ENCODE data around the gene TAL1. TPM values are rescaled to one million over a fixed set of nuclear protein-coding genes. Genes with fewer than 3 reads are reported as not detected.

The TAL1 gene
- total and polyA plus RNA-seq, 2 donors (not counting 1 experiment from before 2014, with no cell fraction given) = 0.01 TPM; not detected in 1

DNA sequence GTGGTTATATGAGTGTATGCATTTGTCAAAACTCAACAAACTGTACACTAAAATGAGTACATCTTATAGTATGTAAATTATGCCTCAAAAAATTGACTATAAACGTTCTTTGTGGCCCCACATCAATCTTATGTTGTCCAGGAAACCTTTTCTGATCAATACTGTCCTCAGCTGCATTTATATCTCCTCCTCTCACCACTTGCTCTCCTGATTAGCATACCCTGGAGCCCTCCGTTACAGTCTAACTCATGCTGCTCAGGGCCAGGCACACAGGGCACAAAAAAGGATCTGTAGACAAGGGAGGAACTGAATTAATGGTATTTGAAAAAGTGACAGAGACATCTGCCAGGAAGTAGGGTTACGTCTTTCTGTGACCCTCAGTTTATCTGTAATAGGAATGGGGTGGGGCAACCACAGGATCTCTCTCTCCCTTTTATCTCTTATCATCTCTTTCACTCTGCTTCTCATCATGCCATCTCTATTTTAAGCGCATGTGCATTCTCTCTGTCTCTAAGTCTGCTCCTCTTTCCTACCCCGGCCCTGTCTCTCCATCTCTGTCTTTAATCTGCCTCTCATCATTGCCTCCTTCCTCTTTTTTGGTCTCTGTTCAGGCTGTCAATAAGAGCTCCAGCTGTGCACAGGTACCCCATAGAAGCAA lies 7.0 kb upstream of the TAL1 start:
- H3K4me2 ChIP-seq (ENCODE audit: extremely low read depth, insufficient read depth, low read length) = no peak overlapping the region
- no peaks in the 10 kb centered on the region for H3K79me2 ChIP-seq (ENCODE audit: control insufficient read depth, insufficient read depth, low read length)
- TF ChIP-seq CTCF (conservative IDR thresholded peaks at IDR 0.05 in 1 of 2, IDR thresholded peaks at IDR 0.05 in 1 of 2; ENCODE audit: low read depth in 1 of 2, low read length in 2 of 2) = no peak
- TF ChIP-seq EZH2 (IDR thresholded peaks at IDR 0.05; ENCODE audit: low read length, missing control alignments) = no peak
- H3K27ac ChIP-seq (ENCODE audit: insufficient read depth, low read length) = no peak overlapping the region
- H4K20me1 ChIP-seq (ENCODE audit: control insufficient read depth, extremely low read depth, insufficient read depth, low read length) = no peaks in the 10 kb centered on the region
- H3K4me3 ChIP-seq (replicated peaks in 1 of 4; ENCODE audit: control extremely low read depth in 1 of 4, insufficient read depth in 1 of 4, low read depth in 3 of 4, low read length in 4 of 4) = no peak overlapping the region
- DNase-seq (ENCODE audit: low read depth in 2 of 2) = no peak
- H3K4me1 ChIP-seq (ENCODE audit: control insufficient read depth, extremely low read depth, insufficient read depth, low read length) = no peaks in the 10 kb centered on the region
- H3K36me3 ChIP-seq (ENCODE audit: control insufficient read depth, insufficient read depth, low read length) = no peaks in the 10 kb centered on the region
- H2AFZ ChIP-seq (ENCODE audit: low read length) = no peak overlapping the region
- no peak overlapping the region for H3K9ac ChIP-seq (ENCODE audit: insufficient read depth, low read length)
- no peaks in the 10 kb centered on the region for H3K9me3 ChIP-seq (ENCODE audit: control insufficient read depth, insufficient read depth, low read depth, low read length)
- no peaks in the 10 kb centered on the region for H3K27me3 ChIP-seq (ENCODE audit: control insufficient read depth, insufficient read depth, low read length)

DNA sequence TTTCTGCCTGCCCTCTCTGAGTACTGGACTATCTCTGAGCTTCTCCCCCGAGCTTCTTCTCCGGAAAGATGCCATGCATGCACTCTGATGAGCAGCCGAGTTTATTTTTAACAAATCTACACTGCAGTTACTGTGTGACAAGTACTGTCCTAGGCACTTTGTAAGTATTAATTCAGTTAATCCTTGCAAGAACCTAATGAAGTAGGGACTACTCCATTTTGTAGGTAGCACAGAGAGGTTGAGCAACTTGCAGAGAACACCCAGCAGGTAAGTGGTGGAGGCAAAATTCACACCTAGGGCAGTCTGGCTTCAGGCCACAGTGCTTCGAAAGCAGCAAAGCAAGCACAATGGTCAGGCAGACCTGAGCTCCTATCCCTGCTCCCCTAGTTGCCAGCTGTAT lies 3.8 kb upstream of the TAL1 start:
- Histone ChIP-seq H3K27ac (ENCODE audit: insufficient read depth, low read length) (no peak overlapping the region), H3K4me1 (ENCODE audit: control insufficient read depth, extremely low read depth, insufficient read depth, low read length) (no peaks in the 10 kb centered on the region), H3K9me3 (ENCODE audit: control insufficient read depth, insufficient read depth, low read depth, low read length) (no peaks in the 10 kb centered on the region), H3K79me2 (ENCODE audit: control insufficient read depth, insufficient read depth, low read length) (no peaks in the 10 kb centered on the region), H3K4me2 (ENCODE audit: extremely low read depth, insufficient read depth, low read length) (no peak overlapping the region), H3K27me3 (ENCODE audit: control insufficient read depth, insufficient read depth, low read length) (peaks cover 27% of the 10 kb centered on the region), H3K9ac (ENCODE audit: insufficient read depth, low read length) (no peak overlapping the region), H3K4me3 (replicated peaks in 1 of 4; ENCODE audit: control extremely low read depth in 1 of 4, insufficient read depth in 1 of 4, low read depth in 3 of 4, low read length in 4 of 4) (no peak overlapping the region), H2AFZ (ENCODE audit: low read length) (no peak overlapping the region), H4K20me1 (ENCODE audit: control insufficient read depth, extremely low read depth, insufficient read depth, low read length) (no peaks in the 10 kb centered on the region), H3K36me3 (ENCODE audit: control insufficient read depth, insufficient read depth, low read length) (no peaks in the 10 kb centered on the region)
- no peak for TF ChIP-seq CTCF (conservative IDR thresholded peaks at IDR 0.05 in 1 of 2, IDR thresholded peaks at IDR 0.05 in 1 of 2; ENCODE audit: low read depth in 1 of 2, low read length in 2 of 2)
- no peak for TF ChIP-seq EZH2 (IDR thresholded peaks at IDR 0.05; ENCODE audit: low read length, missing control alignments)
- DNase-seq (ENCODE audit: low read depth in 2 of 2) = no peak

DNA sequence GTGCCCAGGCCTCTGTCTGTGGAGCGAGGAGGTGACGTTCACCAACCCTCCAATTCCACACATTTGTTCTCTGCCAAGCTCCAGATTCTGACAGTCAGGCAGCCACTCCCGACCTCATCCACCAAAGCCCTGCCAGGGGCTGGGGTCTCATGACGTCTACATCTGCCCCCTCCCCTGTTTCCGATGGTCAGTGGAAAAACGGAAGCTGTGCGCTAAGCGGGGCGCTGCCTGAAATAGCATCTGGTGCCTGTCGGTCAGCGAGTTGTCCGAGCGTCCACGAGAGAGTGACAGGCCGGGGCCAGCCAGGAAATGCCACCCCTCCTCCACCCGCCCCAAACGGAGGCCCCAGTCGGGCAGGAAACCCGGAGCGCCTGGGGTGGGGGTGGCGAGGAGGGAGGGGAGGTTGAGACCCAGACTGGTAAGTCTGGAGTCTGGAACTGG lies 3.2 kb upstream of the TAL1 start:
- TF ChIP-seq EZH2 (IDR thresholded peaks at IDR 0.05; ENCODE audit: low read length, missing control alignments) (no peak), CTCF (conservative IDR thresholded peaks at IDR 0.05 in 1 of 2, IDR thresholded peaks at IDR 0.05 in 1 of 2; ENCODE audit: low read depth in 1 of 2, low read length in 2 of 2) (no peak)
- Histone ChIP-seq H3K79me2 (ENCODE audit: control insufficient read depth, insufficient read depth, low read length) (no peaks in the 10 kb centered on the region), H3K9ac (ENCODE audit: insufficient read depth, low read length) (no peak overlapping the region), H3K4me1 (ENCODE audit: control insufficient read depth, extremely low read depth, insufficient read depth, low read length) (no peaks in the 10 kb centered on the region), H3K36me3 (ENCODE audit: control insufficient read depth, insufficient read depth, low read length) (no peaks in the 10 kb centered on the region), H3K4me3 (replicated peaks in 1 of 4; ENCODE audit: control extremely low read depth in 1 of 4, insufficient read depth in 1 of 4, low read depth in 3 of 4, low read length in 4 of 4) (no peak overlapping the region), H3K27me3 (ENCODE audit: control insufficient read depth, insufficient read depth, low read length) (peaks cover 32% of the 10 kb centered on the region), H3K9me3 (ENCODE audit: control insufficient read depth, insufficient read depth, low read depth, low read length) (no peaks in the 10 kb centered on the region), H2AFZ (ENCODE audit: low read length) (no peak overlapping the region), H4K20me1 (ENCODE audit: control insufficient read depth, extremely low read depth, insufficient read depth, low read length) (no peaks in the 10 kb centered on the region), H3K4me2 (ENCODE audit: extremely low read depth, insufficient read depth, low read length) (no peak overlapping the region), H3K27ac (ENCODE audit: insufficient read depth, low read length) (no peak overlapping the region)
- no peak for DNase-seq (ENCODE audit: low read depth in 2 of 2)

Data from fibroblast of lung (primary cell).